ENCODE data around the gene RAPSN. TPM values are rescaled to one million over a fixed set of nuclear protein-coding genes. Genes with fewer than 3 reads are reported as not detected.

RAPSN gene
- total and polyA plus RNA-seq, 2 of the 8 experiments (the other 6 are each of a cell fraction or from before 2014, with no cell fraction given), result 0.06 to 0.34 TPM

DNA sequence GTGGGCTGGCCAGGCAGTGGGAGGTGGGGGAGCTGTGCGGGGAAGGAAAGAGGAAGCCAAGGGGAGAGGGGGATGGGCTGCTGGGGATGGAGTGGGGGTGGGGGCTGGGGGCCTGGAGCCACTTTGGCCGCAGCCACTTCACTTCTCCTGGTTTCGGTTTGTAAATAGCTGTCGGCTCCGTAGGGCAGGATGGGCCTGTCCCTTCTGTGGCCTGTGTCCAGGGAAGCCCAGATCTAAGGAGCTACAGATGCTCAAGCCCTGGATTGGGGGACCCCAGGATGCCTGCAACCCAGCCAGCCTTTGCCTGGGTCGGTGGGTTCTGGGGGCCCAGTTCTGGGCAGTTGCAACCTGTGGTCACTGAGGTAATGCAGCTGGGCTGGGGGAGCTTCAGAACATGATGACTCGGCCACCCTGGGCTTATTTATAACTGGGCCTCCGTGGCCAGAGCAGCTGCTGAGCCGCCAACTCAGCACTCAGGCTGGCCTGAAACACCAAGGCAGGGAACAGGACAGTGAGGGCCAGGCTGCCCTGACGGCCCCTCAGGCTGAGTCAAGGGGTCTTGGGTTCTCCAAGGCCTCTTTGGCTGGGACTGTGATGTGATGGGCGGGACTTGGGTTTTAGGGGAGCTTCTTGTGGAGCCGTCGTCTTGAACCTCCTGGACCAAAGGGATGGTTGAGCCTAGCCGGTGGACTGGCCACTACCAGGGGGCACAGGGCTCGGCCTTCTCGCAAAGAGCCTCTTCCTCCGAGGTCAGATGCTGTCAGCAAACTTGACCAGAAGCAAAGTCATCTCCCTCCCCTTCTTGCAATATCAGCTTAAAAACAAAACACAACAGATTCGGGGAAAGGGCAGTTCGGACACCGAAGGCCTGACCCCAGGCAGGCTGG lies 55.5 kb downstream of the RAPSN start:
- H2BK20ac ChIP-seq (ENCODE audit: low read length), result no peak overlapping the region
- FAIRE-seq (no peak), DNase-seq (ENCODE audit: low read depth in 1 of 2, low spot score in 2 of 2) (no peak)
- no peaks in the 10 kb centered on the region for H3K79me1 ChIP-seq (ENCODE audit: low read depth, low read length)
- H3K18ac ChIP-seq (ENCODE audit: extremely low read depth, low read length), result no peak overlapping the region; the same call in 1 of the 2 replicates
- no peak overlapping the region for H3K4ac ChIP-seq (replicated peaks; ENCODE audit: insufficient read length, low read depth, low read length)
- no peaks in the 10 kb centered on the region for H4K20me1 ChIP-seq (replicated peaks in 1 of 2; ENCODE audit: control insufficient read depth in 1 of 2, insufficient read depth in 2 of 2, low read length in 2 of 2)
- peak overlapping the region; percentile 35; the same call in 1 of the 2 replicates for H4K8ac ChIP-seq (ENCODE audit: extremely low read depth, insufficient read depth, low read length)
- H2AFZ ChIP-seq (ENCODE audit: low read length), result no peak overlapping the region
- no peak overlapping the region for H2AK5ac ChIP-seq (ENCODE audit: low read depth, low read length)
- no peak overlapping the region for H3K4me3 ChIP-seq (ENCODE audit: extremely low read depth in 1 of 4, insufficient read depth in 2 of 4, low read depth in 3 of 4, low read length in 4 of 4)
- no peak overlapping the region; the same call in 1 of the 2 replicates for H3K27ac ChIP-seq (ENCODE audit: low read depth, low read length)
- H2BK15ac ChIP-seq (ENCODE audit: low read length), result no peak overlapping the region
- TF ChIP-seq EGR1 (IDR thresholded peaks at IDR 0.05; ENCODE audit: borderline replicate concordance, low read depth, low read length) (no peak), NRF1 (IDR thresholded peaks at IDR 0.05; ENCODE audit: low read depth, low read length) (no peak), RFX5 (IDR thresholded peaks at IDR 0.05; ENCODE audit: borderline replicate concordance, low read depth, low read length) (no peak), HDAC6 (IDR thresholded peaks at IDR 0.05; ENCODE audit: low read depth, low read length) (no peak), CHD2 (IDR thresholded peaks at IDR 0.05; ENCODE audit: low read length) (no peak), SRF (IDR thresholded peaks at IDR 0.05; ENCODE audit: low read depth, low read length) (no peak), KDM1A (IDR thresholded peaks at IDR 0.05; ENCODE audit: borderline replicate concordance, low read length) (no peak), KDM4A (IDR thresholded peaks at IDR 0.05; ENCODE audit: low read depth, low read length, severe bottlenecking) (no peak), GABPA (IDR thresholded peaks at IDR 0.05; ENCODE audit: borderline replicate concordance, insufficient read depth, low read length) (no peak), NANOG (IDR thresholded peaks at IDR 0.05; ENCODE audit: insufficient read depth, low read depth, low read length, poor library complexity, severe bottlenecking) (no peak)
- peak overlapping the region; percentile 7; the same call in 1 of the 2 replicates for H2BK12ac ChIP-seq (ENCODE audit: low read depth, low read length)
- 91% methylated on average over 20 of the region's 20 CpGs; no CpG with 5 or more reads in 1 of the 2 experiments for WGBS, 2 experiments (ENCODE audit: extremely low coverage in 1 of 2, insufficient coverage in 1 of 2, insufficient read length in 1 of 2, insufficient replicate concordance in 2 of 2, low coverage in 1 of 2, low lambda C conversion rate in 2 of 2, missing lambda C conversion rate in 1 of 2)
- H3K23ac ChIP-seq (ENCODE audit: insufficient read length), result no peak overlapping the region
- no peak overlapping the region for H4K91ac ChIP-seq (replicated peaks; ENCODE audit: insufficient read length, low read length)
- H3K23me2 ChIP-seq (ENCODE audit: low read depth, low read length), result no peaks in the 10 kb centered on the region
- ChIA-PET CTCF (ENCODE audit: partially characterized antibody) (interaction anchor here (1.0 to 10.7 kb wide), 8 partner anchors 11 to 134 kb away, joined by 3 to 78 read pairs (median 4); partner anchors contain the start of genes SLC39A13 and SPI1), POLR2A (ENCODE audit: partially characterized antibody) (interaction anchor here (0.7 to 1.6 kb wide), 3 partner anchors 11 to 20 kb away, joined by 3 to 5 read pairs (median 4); partner anchors contain the start of gene SLC39A13)
- no peak overlapping the region for H3K9ac ChIP-seq (replicated peaks in 1 of 4; ENCODE audit: extremely low read depth in 1 of 4, low read depth in 3 of 4, low read length in 3 of 4)
- H2BK120ac ChIP-seq (replicated peaks; ENCODE audit: low read depth, low read length), result no peak overlapping the region
- H2BK5ac ChIP-seq (ENCODE audit: low read depth, low read length), result 0 out of 2 replicates have a peak overlapping the region, but pooled peaks have one; percentile 7
- no peak overlapping the region for H4K5ac ChIP-seq (ENCODE audit: insufficient read length, low read depth, low read length)
- no peak overlapping the region for H3K4me2 ChIP-seq (ENCODE audit: insufficient read depth in 1 of 2, low read depth in 2 of 2, low read length in 2 of 2)
- H3K27me3 ChIP-seq (replicated peaks in 1 of 4; ENCODE audit: control insufficient read depth in 3 of 4, extremely low read depth in 1 of 4, insufficient read depth in 3 of 4, low read length in 3 of 4), result no peaks in the 10 kb centered on the region
- no peaks in the 10 kb centered on the region for H3K9me3 ChIP-seq (ENCODE audit: insufficient read depth in 2 of 2, low read depth in 1 of 2, low read length in 1 of 2)
- H3K79me2 ChIP-seq (ENCODE audit: control insufficient read depth in 1 of 2, insufficient read depth in 2 of 2, low read length in 2 of 2), result no peaks in the 10 kb centered on the region
- no peak overlapping the region for H3K56ac ChIP-seq (replicated peaks; ENCODE audit: insufficient read length, low read depth, low read length)
- H3K14ac ChIP-seq (ENCODE audit: insufficient read length), result no peak overlapping the region
- H3K36me3 ChIP-seq (ENCODE audit: control insufficient read depth in 2 of 4, insufficient read depth in 4 of 4, low read length in 3 of 4), result no peaks in the 10 kb centered on the region
- peaks cover 0 to 7% (median 2%) of the 10 kb centered on the region in 4 experiments; a peak in 3 of 7 replicates for H3K4me1 ChIP-seq (replicated peaks in 1 of 4; ENCODE audit: control insufficient read depth in 3 of 4, insufficient read depth in 4 of 4, low read length in 3 of 4)
